GM12801 (cell line): ENCODE results near the gene VDR.

Experiments
- CTCF ChIP-seq: IDR thresholded peaks from one replicate; pipeline ENCODE4 v1.5.1; 2011; ENCODE audit warnings: control low read depth; ENCODE audit not compliant: insufficient read length; ENCODE audit errors: extremely low read depth

Gene VDR

GRCh38 chr12:47921907-47922306 is 17.1 kb upstream of the VDR start:
- no peak for TF ChIP-seq CTCF

GRCh38 chr12:47920913-47921312 is 16.1 kb upstream of the VDR start:
- no peak for TF ChIP-seq CTCF

GRCh38 chr12:47913081-47913480 is 8.3 kb upstream of the VDR start:
- TF ChIP-seq CTCF = no peak

- no peak for TF ChIP-seq CTCF
Observed at GRCh38 chr12:47912556-47912955, 7.8 kb upstream of the VDR start.

- no peak for TF ChIP-seq CTCF
Observed at GRCh38 chr12:47910981-47911380, 6.2 kb upstream of the VDR start.

DNA sequence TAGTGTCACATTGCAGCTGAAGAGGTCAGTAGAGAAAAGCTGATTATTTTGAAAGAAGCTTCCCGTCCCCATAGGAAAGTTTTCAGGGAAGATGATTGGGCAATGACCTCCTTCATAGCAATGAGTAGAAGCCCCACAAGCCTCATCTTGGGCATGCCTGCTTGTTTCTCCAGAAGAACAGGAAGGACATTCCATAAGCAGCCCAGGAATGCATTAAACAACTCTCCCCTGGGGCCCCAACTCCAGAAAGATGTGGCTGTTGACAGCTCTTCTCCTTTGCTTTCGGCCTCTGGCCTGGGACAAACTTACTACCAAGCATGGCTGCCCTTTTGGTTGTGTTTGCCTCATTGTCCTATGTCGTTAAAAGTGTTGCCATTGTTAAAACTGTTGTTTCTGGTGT is 5.7 kb upstream of the VDR start:
- no peak for TF ChIP-seq CTCF

DNA sequence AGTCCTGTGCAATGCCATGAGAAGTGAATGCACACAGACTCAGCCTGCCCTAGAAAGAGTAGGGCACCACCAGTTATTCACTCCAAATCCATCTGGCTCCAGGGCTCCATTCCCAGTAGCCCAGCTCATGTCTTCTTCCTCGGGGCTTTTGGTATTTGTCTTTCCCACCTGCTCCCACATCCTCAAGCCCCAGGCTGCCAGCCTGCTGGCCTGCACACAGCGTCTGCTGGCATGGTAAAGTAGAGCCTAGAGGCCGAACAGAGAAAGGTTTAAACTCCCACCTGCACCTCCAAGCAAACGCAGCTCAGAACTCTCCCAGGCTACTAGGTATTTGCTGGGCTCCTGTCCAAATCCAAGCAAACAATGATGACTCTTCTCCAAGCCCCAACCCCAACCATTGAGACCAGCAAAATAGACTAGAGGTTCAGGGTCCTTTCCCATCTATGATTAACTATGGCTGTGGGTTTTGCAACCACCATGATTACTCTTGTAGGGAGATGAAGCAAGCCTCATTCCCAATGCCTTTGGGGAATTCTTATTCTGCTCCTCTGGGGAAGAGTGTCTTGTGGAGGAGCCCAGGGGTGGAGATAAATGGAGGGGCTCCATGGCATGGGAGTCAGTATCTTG is 5.2 kb upstream of the VDR start:
- no peak for TF ChIP-seq CTCF
